GM12872 (cell line): ENCODE data around the gene C16orf89.

Experiments used
- CTCF ChIP-seq: IDR thresholded peaks from 3 replicates; pipeline ENCODE4 v1.5.1; 2011; ENCODE audit warnings: low read depth, mild to moderate bottlenecking, low read length, moderate library complexity; ENCODE audit not compliant: insufficient read depth

The C16orf89 gene

GRCh38 chr16:5024632-5025031, 41.1 kb downstream of the C16orf89 start:
- 0 out of 3 replicates have a peak, but pooled peaks have one; percentile 4 for TF ChIP-seq CTCF

GRCh38 chr16:5022521-5022920, 43.2 kb downstream of the C16orf89 start:
- TF ChIP-seq CTCF: no peak

- no peak for TF ChIP-seq CTCF
These were observed 45.2 kb downstream of the C16orf89 start for GRCh38 chr16:5020551-5020950.

GRCh38 chr16:5019775-5020174, 46.0 kb downstream of the C16orf89 start:
- no peak for TF ChIP-seq CTCF

- no peak for TF ChIP-seq CTCF
These were observed 47.0 kb downstream of the C16orf89 start for GRCh38 chr16:5018793-5019192.

- no peak for TF ChIP-seq CTCF
These were observed 48.1 kb downstream of the C16orf89 start for GRCh38 chr16:5017678-5017969.

GRCh38 chr16:5016967-5017677, 48.6 kb downstream of the C16orf89 start:
- no peak for TF ChIP-seq CTCF
